GM19240 (cell line): ENCODE data around the gene IKZF4.
"Not testable (repeated sequence)": the region's sequence is repeated elsewhere in the genome, so short reads cannot be mapped to it uniquely, and the experiment has no call there.

Experiments
- DNase-seq: peaks from one replicate; pipeline ENCODE4 v3.0.0; 2011; ENCODE audit warnings: low spot score; ENCODE audit not compliant: insufficient read length

The IKZF4 gene

DNA sequence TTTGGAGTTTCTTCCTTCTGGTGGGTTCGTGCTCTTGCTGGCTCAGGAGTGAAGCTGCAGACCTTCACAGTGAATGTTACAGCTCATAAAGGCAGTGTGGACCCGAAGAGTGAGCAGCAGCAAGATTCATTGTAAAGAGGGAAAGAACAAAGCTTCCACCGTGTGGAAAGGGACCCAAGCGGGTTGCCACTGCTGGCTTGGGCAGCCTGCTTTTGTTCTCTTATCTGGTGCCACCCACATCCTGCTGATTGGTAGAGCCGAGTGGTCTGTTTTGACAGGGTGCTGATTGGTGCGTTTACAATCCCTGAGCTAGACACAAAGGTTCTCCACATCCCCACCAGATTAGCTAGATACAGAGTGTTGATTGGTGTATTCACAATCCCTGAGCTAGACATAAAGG lies 21.3 kb upstream of the IKZF4 start:
- DNase-seq: not testable (repeated sequence)

DNA sequence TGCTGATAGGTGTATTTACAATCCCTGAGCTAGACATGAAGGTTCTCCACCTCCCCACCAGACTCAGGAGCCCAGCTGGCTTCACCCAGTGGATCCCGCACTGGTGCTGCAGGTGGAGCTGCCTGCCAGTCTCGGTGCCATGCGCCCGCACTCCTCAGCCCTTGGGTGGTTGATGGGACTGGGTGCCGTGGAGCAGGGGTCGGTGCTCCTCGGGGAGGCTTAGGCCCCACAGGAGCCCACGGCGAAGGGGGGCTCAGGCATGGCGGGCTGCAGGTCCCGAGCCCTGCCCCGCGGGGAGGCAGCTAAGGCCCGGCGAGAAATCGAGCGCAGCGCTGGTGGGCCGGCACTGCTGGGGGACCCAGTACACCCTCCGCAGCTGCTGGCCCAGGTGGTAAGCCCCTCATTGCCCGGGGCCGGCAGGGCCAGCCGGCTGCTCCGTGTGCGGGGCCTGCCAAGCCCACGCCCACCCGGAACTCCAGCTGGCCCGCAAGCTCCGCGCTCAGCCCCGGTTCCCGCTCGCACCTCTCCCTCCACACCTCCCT lies 20.8 kb upstream of the IKZF4 start:
- not testable (repeated sequence) for DNase-seq

DNA sequence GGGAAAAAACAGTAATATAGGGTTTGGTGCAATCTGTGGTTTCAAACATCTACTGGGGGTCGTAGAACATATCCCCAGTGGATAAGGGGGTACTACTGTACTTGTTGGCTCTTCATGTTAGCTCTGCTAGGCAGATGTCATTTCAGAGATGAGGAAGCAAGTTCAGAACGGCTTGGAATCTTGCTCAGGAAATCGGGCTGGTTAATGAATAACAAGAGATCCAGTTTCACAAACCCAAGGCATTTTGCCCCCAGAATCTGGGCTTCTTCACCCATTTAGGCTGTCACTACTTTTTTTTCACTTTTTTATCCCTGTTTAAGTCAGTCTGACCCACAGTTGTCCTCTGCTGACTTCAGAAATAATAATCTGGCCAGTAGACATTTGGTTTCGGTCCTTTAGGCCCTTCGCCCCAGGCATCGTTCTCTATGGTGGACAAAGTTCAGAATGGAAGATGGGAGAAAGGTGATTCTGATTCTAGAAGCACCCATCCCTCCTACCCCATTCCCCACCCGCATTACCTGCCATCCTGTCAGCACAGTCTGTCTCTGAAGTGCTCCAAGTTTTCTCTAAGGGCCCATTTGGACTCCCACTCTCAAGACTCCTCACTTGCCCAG lies 19.2 kb upstream of the IKZF4 start:
- DNase-seq: no peak

DNA sequence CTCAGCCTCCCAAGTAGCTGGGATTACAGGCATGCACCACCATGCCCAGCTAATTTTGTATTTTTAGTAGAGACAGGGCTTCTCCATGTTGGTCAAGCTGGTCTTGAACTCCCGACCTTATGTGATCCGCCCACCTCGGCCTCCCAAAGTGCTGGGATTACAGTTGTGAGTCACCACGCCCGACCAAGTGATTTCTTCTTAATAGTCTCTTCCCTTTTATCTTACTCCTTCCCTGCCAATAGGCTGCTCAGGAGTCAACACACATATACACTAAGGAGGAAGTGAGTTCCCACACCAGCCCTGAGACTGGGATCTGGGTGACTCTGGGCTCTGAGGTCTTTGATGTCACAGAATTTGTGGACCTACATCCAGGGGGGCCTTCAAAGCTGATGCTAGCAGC lies 17.5 kb upstream of the IKZF4 start:
- DNase-seq: not testable (repeated sequence)

DNA sequence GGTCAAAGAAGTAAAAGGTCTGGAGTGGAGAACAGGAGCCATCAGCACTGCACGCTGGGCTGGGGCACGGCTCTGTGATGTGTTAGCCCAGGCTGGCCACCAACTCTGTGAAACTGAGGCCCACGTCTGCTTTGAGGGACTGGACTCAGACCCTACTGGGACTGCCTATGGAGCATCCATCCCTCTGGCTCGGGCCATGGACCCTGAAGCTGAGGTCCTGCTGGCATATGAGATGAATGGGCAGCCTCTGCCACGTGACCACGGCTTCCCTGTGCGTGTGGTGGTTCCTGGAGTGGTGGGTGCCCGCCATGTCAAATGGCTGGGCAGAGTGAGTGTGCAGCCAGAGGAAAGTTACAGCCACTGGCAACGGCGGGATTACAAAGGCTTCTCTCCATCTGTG lies 16.6 kb upstream of the IKZF4 start:
- DNase-seq: no peak

DNA sequence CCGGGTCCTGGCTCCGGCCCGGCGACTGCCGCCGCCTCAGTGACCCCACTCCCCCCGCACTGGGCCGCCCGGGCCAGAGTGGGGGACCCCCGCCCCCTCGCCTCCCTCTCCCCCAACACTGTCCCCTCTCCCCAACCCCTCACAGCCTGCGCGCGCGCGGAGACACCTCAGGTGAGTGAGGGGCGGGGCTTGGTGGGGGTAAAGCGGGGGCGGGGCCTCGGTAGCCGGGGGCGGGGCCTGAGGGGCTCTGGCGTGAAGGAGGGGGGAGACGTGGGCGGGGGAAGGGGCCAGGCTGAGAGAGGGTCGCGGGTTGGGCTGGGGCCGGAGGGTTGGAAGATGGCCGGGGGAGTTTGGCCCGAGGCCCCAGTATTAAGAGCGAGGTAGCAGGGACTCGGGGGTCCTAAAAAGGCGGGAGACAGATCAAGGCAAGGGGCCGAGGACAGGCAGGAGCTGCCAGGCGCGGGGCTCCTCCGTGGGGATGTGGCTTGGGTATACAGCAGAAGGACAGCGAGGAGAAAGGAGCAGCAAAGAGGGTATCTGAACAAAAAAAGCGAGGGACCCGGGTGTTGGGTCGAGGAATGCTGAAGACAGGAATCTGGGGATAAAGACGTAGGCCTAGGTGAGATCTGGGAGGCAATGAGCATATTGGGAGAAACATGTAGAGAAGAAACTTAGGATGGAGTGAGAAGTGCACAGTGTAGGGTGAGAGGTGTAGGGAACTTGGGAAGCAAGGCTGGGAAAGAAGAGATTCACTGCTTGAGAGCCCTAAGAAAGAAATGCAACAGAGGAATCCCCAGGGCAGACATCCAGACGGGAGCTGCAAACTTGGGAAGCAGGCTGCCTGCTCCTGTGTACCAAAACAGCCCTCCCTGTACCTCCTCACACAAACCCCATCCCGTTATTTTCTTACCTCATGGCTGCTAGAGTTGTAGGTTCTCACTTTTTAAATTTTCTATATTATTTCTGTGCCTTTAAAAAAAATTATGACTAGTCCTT lies 13.0 kb upstream of the IKZF4 start:
- peak; percentile 78 for DNase-seq

DNA sequence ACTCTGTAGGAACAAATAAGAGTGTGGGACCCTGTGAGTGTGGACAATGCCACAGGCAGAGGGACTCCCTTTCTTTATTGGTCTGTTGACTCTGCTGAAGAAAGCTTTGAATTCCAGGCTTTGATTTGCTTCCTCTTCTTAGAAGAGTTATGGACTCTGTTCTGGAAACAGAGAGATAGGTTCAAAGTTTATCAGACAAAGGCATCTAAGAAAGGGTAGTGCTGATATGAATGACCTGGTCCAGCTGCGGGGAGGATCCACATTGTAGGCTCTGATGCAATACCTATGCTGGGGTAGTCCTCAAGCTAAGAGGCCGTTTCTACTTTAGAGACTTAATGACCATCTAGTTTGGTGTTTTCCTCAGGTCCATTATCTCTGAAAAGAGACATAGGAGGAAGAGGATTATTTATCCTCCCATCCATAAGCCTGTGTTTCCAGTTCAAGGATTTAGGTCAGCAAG lies 10.7 kb upstream of the IKZF4 start:
- DNase-seq: no peak

DNA sequence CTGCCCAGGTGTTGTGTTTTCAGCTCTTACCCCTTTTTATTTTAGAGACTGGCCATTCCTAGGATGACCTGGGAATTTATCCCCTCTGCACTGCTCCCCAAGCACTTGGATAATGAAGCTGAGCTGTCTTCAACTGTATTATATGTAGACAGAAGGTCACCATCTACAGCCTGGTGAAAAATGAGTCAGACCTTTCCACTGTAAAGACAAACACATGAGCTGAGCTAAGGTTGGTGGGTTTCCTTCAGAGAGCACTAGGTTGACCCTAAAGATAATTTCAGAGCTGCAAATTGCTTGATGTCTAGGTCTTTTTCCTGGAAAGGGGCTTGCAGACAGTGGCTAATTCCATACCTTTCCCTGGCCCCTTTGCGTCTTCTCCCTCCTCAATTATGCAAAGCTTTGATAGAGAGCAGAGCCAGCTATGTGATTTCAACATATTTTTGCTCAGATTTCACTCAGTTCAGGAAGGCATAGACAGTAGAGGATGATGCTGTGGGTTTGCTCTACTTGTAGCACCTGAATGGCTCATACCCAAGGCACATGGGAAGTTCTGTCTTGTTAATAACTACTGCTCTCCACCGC lies 9.2 kb upstream of the IKZF4 start:
- DNase-seq: no peak

DNA sequence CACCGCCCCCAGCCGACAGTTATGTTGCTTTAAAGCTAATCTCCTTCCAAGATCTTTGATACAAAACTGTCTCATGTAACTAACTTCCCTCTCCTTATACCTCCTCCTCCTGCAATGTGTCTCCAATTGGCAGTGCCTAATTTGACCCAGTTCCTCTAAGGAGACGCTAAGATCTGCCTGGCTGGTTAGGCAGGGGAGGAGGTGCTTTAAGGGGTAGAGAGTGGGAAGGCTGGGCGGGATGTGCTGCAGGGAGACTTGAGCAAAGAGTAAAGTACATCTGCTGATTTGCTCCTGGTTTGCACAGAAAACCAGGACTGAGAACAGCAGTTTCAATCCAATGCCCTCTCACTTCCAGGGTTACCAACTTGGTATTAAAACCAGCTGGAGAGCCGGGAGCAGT lies 7.4 kb upstream of the IKZF4 start:
- DNase-seq: no peak

DNA sequence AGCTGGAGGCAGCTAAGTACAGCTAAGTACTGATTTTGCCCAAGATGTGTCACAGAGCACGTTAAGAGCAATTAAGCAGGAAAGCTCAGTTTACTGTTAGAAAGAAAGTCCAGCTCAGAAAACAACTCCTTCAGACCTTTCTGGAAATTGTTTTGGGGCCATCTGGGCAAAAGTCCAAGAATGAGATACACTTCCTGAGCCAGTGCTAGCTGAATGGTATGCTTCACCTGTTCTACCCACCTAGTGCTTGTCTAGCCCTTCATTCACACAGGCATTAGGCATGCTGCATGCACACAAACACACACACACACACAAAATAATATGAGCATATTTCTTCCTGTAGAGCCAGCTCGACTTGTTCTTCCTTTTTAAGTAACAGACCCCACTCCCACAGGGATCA lies 6.6 kb upstream of the IKZF4 start:
- DNase-seq: no peak

DNA sequence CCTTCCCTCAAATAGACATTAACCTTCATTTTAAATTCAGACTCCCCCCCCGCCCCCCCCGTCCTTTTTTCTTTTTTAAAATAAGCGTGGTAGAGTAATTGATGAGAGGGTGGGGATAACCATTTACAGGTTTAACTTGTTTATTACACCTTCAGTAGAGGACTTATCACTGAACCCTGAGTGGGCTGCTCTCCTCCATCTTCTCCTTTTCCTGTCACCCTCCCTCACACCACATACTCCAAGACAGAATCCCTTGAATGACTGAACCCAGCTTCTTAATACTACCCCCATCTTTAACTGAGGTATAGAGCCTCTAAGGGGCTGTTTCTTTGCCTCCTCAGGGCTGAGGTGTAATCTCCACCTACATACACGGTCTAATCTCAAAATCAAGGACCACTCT lies 3.7 kb upstream of the IKZF4 start:
- DNase-seq: no peak

DNA sequence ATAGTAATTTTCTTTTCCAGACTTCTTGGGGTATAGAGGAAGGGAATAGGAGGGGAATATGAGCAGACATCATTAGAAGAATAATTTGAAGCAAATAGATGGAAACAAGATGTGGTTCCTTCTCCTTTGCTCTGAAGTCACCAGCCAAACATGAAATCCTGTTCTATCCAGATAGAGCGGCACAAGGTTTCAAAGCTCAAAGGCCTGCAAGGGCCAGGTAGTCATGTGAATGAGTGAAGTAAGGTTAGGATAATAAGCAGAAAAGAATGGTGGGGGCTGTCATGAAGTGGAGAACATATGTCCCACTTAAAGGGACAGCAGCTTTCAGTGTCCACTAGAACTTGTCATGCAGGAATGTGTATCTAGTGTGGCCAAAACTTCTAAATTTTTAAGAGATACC lies 2.5 kb upstream of the IKZF4 start:
- DNase-seq: no peak

DNA sequence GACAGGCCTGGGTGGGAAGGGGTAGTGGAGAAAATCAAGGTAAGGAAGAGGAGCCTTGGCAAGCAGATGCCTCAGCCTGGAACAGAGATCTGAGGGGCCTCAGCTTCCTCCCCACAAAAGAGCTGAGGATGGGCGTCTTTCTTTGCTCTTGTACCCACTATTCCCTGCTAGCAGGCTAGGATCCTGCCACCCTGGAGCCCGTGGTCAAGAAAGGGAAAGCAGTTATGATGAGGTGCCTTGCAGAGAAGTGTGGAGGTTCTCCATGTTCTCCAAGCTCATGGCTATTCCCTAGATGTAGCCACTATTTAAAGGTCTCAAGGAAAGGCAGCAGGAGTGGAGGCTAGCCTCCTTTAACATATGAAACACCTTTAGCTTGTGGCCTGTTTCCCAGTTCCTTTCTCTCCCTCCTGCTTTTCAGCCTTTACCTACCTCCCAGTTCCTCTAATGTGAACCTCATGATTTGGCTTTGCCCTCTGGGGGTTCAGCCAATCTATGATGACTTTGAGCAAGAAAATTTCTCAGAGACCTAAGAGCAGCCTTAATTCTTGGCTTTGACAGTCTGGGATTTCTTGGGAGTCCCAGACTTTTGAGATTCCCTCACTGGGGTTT lies 1.1 kb downstream of the IKZF4 start:
- DNase-seq: no peak

DNA sequence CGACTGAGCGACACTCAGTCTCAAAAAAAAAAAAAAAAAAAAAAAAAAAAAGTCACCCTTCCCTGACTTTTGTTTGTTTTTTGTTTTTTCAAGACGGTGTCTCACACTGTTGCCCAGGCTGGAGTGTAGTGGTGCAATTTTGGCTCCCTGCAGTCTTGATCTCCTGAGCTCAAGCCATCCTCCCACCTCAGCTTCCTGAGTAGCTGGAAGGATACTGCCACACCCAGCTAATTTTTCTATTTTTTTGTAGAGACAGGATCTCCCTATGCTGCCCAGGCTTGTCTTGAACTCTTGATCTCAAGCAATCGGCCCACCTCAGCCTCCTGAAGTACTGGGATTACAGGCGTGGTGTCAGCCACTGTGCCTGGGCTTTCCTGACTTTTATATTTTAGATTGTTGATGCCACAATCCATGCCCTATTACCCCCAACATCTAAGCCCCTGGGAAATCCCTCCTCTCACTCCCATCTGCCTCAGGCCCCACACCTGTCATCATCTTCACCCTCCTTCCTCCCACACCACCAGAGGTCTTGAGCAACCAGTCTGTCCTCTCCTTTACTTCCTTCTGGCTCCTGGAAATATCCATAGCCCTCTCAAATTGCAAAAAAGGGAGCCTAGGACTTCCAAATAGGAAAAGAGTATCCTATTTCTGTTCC lies 7.8 kb downstream of the IKZF4 start:
- no peak for DNase-seq

DNA sequence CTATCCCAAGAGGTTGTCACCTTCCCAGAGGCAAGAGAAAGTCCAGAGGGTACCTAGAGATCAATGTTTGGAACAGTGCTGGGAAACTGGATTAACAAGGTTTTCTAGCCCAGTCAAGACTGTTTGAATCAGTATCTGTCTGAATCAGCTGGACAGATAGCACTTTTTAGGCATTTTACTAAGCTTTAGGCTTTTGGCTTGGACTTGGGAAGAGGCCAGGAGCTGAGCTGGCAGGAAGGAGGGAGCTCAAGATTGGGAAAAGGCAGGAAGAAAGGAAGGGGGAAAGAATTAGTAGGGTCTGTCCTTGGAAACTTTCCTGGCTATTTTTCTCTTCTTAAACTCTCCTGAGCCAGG lies 8.3 kb downstream of the IKZF4 start:
- no peak for DNase-seq

DNA sequence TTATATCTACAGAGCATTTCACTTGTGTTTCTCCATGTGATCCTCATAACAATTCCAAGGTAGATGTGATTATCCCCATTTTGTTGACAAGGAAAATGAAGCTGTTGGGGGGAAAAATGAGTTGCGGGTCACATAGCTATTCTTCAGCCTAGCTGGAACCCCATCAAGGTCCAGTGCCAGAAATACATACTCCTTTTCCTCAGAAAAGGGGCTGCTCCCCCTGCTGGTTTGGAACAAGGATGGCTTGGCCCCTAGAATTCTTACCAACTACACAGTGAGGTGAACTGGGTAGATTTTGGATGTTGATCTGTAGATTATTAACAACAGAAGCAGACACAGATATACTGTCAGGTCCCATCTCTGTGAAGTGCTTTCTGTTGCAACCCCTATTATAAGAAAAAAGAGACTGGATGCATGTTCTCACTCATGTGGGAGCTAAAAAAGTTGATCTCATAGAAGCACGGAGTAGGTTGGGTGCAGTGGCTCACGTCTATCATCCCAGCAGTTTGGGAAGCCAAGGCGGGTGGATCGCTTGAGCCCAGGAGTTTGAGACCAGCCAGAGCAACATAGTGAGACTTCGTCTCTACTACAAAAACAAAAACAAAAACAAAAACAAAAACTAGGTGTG lies 8.9 kb downstream of the IKZF4 start:
- DNase-seq: peak; percentile 44

DNA sequence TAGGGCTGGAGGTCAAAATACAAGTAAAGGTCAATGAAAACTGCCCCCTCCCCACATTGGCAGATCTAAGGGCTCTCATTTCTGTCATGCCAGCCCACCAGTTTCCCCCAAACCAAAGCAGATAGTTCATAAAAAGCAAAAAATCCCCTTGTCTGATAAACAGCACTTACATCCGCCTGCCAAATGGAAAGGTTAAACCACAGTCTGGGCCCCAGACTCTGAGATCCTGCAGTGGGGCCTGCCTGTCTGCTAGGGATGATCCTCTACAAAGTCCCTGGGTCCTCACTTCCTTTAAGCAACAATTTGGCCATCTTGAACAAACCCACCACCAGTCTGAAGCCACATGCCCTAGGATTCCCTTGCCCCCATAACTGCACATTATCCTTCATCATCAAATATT lies 11.1 kb downstream of the IKZF4 start:
- DNase-seq: no peak

DNA sequence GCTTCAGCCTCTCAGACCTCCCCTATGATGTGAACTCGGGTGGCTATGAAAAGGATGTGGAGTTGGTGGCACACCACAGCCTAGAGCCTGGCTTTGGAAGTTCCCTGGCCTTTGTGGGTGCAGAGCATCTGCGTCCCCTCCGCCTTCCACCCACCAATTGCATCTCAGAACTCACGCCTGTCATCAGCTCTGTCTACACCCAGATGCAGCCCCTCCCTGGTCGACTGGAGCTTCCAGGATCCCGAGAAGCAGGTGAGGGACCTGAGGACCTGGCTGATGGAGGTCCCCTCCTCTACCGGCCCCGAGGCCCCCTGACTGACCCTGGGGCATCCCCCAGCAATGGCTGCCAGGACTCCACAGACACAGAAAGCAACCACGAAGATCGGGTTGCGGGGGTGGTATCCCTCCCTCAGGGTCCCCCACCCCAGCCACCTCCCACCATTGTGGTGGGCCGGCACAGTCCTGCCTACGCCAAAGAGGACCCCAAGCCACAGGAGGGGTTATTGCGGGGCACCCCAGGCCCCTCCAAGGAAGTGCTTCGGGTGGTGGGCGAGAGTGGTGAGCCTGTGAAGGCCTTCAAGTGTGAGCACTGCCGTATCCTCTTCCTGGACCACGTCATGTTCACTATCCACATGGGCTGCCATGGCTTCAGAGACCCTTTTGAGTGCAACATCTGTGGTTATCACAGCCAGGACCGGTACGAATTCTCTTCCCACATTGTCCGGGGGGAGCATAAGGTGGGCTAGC lies 13.9 kb downstream of the IKZF4 start:
- no peak for DNase-seq

DNA sequence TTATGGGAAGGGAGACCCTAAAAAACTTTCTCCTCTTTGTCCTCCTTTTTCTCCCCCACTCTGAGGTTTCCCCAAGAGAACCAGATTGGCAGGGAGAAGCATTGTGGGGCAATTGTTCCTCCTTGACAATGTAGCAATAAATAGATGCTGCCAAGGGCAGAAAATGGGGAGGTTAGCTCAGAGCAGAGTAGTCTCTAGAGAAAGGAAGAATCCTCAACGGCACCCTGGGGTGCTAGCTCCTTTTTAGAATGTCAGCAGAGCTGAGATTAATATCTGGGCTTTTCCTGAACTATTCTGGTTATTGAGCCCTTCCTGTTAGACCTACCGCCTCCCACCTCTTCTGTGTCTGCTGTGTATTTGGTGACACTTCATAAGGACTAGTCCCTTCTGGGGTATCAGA lies 16.3 kb downstream of the IKZF4 start:
- no peak for DNase-seq

DNA sequence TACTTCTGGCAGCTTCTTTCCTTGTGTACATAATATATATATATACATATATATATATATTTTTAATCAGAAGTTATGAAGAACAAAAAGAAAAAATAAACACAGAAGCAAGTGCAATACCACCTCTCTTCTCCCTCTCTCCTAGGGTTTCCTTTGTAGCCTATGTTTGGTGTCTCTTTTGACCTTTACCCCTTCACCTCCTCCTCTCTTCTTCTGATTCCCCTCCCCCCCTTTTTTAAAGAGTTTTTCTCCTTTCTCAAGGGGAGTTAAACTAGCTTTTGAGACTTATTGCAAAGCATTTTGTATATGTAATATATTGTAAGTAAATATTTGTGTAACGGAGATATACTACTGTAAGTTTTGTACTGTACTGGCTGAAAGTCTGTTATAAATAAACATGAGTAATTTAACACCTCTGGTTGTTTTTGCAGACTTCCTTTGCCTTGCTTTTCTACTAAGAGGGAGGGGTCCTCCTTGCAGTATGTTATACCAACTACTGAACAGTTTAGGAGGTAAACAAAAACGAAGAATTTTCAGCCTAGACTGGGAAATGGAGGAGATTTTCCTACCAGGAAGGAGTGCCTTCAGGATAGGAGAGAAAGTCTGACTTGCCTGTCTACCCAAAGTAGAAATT lies 17.3 kb downstream of the IKZF4 start:
- DNase-seq: no peak
